ENCODE results near the gene SLC24A1.

The SLC24A1 gene

DNA sequence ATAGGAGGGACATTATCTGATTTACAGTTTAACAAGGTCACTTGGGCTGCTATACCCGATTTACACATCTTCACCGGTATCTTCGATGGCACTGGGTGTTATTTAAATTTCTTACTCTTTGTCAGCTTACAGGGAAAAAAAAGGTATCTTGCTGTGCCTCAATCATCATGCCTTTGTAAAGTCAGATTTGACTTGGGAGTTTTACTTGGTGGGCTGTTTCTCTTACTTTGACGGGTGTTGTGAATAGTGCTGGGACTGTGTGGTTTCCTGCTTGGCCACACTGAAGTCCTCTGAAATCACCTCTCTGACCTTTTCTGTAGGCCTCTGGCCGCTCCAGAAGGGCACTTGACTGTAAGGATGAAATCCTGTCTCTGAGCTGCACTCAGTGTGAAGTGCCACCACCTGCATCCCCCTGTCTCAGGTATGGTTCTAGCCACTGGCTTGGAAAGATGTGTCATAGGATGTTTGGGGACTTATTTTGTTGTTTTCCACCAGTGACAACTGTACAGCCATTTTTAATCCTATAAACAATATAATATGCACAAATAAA, 3.1 kb upstream of the SLC24A1 start:
- in situ Hi-C loops (cut with MboI; ENCODE audit: low sequenced_read_pairs), result no loop called here

DNA sequence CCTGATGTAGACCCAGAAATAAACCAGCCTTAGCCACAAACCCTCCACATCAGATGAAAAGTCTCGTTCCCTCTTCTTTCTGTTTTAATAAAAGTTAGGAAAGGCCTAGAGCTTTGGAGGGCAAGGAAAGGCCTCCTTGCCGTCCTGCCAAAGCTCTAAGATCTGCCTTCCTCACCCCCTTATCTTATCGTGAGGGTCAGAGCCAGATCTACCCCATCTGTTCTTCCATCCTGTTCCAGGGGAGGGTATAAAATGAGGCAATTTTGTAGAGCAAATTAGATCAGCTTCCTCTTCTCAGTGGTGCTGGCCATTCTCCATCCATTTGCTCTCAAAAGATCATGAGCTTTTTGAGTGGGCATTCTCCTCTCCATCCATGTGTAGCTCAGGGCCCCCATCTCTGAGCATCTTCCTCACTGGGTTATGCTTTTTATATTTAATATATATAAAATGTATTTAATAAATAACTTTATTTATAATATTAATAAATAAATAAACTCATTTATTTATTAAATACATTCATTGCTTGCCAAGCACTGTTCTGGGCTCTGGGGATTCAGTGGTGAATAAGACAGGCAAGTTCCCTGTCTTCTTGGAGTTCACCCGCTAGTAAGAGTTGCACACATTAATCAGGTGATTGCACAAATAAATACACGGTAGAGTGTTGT, 2.0 kb upstream of the SLC24A1 start:
- in situ Hi-C loops (cut with MboI; ENCODE audit: low sequenced_read_pairs), result no loop called here

DNA sequence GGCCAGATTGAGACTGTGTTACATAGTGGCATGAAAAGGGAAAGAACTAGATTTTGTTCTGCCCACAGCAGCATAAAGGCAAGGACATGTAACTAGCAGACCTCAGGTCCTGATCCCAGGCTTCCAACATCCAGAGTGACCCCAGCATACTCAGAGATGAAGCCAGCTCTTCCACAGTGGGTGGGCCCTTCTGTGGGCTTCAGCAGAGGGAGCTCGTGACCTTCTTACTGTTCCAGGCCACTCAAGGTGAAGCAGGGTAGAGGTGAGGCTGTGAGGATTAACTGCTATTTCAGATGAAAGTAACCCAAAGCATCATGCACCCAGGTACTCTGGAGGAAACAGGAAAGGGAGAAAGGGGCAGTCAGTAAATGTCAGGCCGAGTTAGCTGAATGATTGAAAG, 905 bp upstream of the SLC24A1 start:
- in situ Hi-C loops (cut with MboI; ENCODE audit: low sequenced_read_pairs), result no loop called here

DNA sequence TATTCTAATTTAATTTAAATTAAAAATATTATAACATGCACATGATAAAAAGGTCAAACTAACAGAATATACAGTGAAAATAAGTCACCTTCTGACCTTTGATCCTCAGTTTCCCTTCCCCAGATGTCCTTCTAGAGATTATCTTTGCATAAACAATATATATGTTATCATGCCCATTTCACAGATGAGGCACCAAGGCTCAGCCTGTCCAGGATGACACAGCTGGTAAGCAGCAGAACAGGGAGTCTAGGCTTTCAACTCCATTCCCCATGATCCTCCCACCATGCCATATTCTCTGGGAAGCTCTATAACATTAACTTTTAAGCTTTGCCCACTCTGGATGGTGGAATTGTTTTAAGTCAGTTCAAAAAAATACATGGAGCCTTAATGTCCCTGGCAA, 1.4 kb downstream of the SLC24A1 start:
- in situ Hi-C loops (cut with MboI; ENCODE audit: low sequenced_read_pairs), result no loop called here

DNA sequence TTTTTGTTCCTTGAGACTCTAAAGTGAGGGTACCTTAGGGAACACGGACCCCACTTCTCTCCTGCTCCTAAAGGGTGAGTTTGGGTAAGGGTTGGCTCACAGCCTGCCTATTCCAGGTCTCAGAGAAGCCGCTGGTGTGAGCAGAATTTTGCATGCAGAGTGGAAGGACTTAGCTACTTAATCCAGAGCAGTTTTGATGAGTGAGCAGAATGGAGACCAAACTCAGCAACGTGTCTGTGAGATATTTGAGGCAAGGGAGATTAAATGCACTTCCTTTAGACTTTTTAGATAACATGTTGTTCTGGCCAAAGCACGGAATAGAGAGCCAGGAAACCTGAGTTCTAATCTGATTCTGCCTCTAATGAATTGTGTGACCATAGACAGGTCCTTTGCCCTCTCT, 5.1 kb downstream of the SLC24A1 start:
- in situ Hi-C loops (cut with MboI; ENCODE audit: low sequenced_read_pairs), result loop anchor here (25.0 kb wide), 1 partner anchor 460 kb away; no protein-coding TSS in a partner anchor

DNA sequence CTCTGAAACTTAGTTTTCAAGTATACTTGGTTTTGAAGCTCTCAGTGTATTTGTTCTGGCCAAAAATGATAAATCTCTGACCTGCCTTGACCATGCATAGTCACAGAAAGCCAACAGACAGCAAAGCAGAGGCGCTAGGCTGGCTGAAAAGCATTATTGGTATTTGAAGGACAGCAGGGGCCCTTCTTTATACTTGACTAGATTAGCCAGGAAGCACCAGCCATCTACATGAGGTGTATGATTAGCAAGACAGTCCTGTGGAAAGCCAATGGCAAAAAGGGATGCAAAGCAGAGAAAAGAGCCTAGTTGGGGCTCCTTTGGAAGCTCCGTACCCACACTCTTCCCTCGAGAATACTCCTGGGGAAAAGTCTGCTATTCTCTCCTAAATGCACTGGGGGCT, 7.8 kb downstream of the SLC24A1 start:
- in situ Hi-C loops (cut with MboI; ENCODE audit: low sequenced_read_pairs), result loop anchor here (25.0 kb wide), 1 partner anchor 458 kb away; no protein-coding TSS in a partner anchor

DNA sequence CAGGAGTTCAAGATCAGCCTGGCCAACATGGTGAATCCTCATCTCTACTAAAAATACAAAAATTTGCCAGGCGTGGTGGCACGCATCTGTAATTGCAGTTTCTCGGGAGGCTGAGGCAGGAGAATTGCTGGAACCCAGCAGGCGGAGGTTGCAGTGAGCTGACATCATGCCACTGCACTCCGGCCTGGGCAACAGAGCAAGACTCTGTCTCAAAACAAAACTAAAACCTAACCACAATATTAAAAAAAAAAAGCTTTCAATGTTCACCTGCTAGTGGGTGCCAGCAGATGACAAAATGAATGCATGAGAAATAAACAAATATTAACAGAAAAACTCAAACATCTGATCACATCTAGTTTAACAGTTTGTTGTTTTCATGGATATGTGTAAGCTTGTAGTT, 9.0 kb downstream of the SLC24A1 start:
- in situ Hi-C loops (cut with MboI; ENCODE audit: low sequenced_read_pairs), result loop anchor here (25.0 kb wide), 1 partner anchor 457 kb away; no protein-coding TSS in a partner anchor

DNA sequence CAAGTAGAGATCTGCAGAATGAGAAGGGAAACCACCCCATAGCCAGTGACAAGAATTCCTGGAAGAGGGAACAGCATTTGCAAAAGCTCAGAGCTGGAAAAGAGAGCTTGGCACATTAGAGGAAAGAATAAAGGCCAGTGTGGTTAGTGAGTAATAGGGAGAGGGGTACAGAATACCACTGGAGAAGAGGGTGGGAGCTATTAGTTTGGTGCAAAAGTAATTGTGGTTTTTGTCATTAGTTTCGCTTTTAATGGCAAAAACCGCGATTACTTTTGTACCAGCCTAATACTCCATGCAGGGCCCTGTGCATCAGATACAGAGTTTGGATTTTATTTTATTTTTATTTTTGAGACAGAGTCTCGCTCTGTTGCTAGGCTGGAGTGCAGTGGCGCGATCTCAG, 9.8 kb downstream of the SLC24A1 start:
- in situ Hi-C loops (cut with MboI; ENCODE audit: low sequenced_read_pairs), result loop anchor here (25.0 kb wide), 1 partner anchor 456 kb away; no protein-coding TSS in a partner anchor

DNA sequence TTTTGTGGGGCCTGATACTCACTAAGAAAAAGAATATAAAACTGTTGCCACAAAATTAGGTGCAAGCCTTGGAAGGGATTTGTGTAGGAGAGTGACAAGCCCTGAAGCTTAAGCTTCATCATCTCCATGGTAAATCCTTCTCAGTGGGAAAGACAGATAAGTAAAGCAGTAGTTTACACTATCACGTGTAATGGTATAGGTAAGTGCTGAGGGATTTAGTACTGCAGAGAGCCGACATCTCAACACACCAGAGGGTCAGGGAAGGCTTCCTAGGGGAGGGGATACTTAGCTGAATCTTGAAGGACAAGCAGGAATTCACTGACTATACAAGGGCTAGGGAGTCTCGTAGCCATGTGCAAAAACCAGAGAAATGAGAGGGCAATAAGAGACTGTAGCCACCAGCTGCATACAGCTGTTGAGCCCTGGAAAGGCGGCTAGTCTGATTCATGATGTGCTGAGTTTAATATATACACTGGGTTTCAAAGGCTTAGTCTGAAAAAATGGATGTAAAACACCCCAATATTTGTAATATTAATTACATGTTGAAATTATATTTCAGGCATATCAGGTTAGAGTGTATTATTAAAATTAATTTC, 11.1 kb downstream of the SLC24A1 start:
- in situ Hi-C loops (cut with MboI; ENCODE audit: low sequenced_read_pairs), result loop anchor here (25.0 kb wide), 1 partner anchor 454 kb away; no protein-coding TSS in a partner anchor

DNA sequence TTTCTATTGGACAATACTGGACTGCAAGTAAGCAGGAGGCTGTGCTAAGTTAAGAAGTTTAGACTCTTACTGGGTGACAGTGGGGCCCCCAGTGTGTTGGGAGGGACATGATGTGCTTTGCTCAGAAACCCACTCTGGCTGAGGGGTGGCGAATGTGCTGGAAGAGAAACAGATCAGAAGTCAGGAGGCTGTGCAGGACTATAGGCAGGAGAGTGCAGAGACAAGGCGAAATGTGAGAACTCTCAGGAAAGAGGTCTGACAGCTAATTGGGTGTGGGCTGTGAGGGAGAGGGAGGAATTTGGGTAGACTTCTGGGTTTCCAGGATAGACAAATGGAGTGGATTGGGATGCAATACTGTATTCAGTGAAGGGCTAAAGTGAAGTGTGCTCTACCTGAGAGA, 12.0 kb downstream of the SLC24A1 start:
- in situ Hi-C loops (cut with MboI; ENCODE audit: low sequenced_read_pairs), result loop anchor here (25.0 kb wide), 1 partner anchor 454 kb away; no protein-coding TSS in a partner anchor

DNA sequence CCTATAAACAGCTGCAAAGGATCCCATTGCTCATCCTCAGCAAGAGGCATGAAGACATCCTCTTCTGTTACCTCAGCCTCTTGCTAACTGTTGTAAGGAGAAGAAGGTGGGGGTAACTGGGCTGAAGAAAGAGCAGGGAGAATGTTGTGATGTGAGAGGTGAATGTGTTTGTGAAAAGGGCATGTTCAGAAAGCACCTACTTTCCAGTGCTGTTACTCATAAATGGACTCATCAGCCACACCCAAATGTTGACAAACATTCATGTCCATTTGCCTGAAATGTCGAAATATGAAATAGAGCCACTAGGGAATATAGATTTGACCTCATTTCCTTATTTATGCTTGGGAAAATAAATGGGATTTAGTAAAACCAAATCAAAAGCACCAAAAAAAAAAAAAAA, 12.6 kb downstream of the SLC24A1 start:
- in situ Hi-C loops (cut with MboI; ENCODE audit: low sequenced_read_pairs), result loop anchor here (25.0 kb wide), 1 partner anchor 453 kb away; no protein-coding TSS in a partner anchor

DNA sequence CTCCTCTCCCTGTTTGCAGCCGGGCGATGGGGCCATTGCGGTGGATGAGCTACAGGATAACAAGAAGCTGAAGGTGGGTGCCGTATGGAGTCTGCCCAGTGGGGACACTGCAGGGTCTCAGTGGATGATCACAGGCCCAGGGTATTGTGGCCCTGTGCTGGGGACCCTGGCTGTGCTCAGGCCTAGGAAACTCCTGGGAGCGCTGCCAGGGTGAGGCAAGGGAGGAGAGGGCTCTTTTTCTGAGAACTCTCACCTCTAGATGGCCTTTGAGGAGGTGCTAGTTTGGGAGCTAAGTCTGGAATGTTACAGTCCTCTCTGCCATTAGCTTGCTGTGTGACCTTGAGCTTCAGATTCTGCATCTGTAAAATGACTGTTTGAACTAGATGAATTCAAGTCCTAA, 16.4 kb downstream of the SLC24A1 start:
- in situ Hi-C loops (cut with MboI; ENCODE audit: low sequenced_read_pairs), result loop anchor here (25.0 kb wide), 1 partner anchor 449 kb away; no protein-coding TSS in a partner anchor

DNA sequence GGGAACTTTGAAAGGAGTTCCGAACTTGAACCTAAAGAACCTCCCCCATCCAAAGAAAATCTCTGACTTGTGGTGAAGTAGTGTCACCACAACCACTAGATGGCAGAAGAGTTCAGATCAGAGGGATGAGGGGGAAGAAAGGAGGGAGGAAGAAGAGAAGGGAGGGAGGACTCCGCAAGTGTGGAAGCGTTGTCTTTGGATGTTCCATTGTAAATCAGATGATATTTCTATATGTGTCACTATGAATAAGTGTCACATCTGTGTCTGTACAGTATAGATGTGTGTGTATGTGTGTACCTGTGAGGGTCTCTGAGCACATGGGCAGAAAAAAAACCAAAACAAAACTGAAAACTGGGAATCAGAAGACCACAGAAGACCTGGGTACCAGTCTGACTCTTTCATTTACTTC, 16.9 kb downstream of the SLC24A1 start:
- in situ Hi-C loops (cut with MboI; ENCODE audit: low sequenced_read_pairs), result loop anchor here (25.0 kb wide), 1 partner anchor 449 kb away; no protein-coding TSS in a partner anchor

DNA sequence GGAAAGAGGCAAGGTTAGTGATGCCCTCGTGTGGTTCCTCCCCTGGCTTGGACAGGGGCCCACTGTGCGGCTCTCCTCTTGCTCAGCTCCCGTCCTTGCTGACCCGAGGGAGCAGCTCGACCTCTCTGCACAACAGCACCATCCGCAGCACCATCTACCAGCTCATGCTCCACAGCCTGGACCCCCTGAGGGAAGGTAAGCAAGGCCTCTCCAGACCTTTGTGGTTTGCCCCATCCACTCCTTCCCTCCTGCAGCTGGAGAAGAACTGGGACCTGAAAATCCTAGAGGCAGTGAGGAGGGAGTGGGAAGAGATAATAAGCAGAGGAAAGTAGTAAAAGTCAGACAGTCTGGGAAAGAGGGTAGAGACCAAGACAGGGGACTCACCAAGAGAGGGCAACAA, 17.8 kb downstream of the SLC24A1 start:
- in situ Hi-C loops (cut with MboI; ENCODE audit: low sequenced_read_pairs), result loop anchor here (25.0 kb wide), 1 partner anchor 448 kb away; no protein-coding TSS in a partner anchor

DNA sequence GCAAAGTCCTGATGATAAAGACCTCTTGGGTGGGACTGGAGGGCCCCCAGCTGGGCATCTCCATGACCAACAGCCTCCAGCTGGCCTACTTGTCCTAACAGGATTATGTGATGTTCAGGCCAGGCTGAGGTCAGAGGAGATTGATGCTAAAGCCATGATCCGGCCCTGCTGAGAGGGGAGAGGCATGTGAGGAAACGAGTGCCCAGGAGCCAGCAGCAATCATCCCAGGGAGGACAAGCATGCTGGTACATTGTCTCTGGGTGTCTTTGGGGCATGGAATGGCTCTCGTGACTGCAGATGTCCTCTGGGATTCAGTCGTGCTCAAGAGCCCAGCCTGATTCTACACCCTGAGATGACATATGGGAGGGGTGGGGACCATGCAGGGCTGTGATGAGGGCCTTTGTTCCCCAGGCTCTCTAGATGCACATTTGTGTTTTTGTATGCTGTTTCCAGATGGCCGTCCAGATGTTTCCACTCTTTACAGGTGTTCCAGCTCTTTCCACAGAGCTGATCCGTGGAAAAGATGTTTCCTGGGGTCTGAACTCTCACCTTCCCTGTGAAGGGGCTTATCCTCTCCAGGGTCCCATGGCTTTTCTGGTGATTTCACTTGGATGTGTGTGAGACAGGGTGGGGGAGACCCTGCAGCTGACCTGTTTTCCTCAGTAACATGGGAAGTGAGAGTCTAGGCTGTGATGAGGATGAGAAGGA, 20.2 kb downstream of the SLC24A1 start:
- in situ Hi-C loops (cut with MboI; ENCODE audit: low sequenced_read_pairs), result loop anchor here (25.0 kb wide), 1 partner anchor 445 kb away; no protein-coding TSS in a partner anchor

DNA sequence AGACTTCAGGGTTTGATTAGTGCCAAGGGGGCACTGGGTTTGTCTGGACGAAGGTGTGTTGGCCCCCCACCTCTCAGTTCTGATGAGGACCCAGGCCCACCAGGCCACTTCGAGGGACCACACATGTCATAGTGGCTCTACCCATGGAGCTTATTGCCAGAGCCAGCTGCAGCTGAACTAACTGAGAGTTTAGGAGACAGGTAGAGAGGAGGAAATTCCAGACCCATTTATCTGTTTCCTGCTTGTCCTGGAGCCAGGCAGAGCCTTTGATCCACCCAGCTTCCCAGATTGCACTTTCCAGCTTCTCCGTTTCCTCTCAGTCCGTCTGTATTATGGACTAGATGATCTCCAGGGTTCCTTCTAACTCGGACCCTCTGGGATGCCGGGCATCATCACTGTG, 20.9 kb downstream of the SLC24A1 start:
- in situ Hi-C loops (cut with MboI; ENCODE audit: low sequenced_read_pairs), result loop anchor here (25.0 kb wide), 1 partner anchor 445 kb away; no protein-coding TSS in a partner anchor

DNA sequence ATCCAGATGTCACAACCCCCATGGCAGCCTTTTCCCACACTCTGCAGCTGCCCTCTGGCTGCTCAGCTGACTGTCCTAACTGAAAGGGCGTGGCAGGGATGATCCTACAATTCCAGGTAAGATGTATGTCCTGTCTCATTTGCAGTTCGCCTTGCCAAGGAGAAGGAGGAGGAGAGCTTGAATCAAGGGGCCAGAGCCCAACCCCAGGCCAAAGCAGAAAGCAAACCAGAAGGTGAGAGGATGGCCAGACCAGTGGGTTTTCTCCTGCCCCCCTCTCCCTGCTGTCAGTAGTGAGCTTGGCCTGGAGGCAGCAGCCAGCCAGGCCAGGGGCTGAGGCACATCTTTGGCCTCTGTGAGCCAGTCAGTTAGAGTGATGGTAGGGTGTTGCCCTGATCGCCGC, 22.5 kb downstream of the SLC24A1 start:
- in situ Hi-C loops (cut with MboI; ENCODE audit: low sequenced_read_pairs), result loop anchor here (25.0 kb wide), 1 partner anchor 443 kb away; no protein-coding TSS in a partner anchor

DNA sequence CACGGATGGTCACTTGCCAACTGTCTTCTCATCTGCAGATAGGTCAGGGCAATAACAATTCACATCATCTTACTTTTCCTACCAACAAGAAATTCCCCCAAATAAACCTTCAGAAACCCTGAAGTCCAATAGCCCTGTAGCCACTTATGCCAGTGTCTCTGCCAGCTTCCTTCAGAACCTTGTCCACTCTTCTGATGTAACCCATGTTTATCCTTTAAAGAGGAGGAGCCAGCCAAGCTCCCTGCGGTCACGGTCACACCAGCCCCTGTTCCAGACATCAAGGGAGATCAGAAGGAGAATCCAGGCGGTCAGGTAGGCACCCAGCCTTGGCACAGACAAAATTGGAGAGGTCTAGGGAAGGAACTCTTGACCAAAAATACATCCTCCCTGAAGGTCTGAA, 23.7 kb downstream of the SLC24A1 start:
- in situ Hi-C loops (cut with MboI; ENCODE audit: low sequenced_read_pairs), result loop anchor here (25.0 kb wide), 1 partner anchor 442 kb away; no protein-coding TSS in a partner anchor

DNA sequence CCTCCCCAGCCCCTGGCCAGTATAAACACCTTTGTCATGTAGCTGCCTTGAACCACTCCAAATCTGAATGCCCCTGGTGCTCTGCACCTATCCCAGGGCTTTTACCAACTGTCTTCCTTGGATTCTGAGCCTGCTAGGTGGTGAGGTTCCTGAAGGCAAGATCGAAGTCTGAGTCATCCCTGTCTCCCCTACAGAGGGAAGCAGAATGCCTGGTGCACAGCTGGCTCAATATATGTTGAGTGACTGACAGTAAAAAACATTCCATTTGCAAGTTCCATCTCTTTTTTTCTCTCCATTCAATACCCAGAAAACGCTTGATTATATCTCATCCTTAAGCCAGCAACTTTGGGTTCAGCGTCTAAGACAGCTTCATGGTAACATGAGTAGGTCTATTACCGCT, 24.7 kb downstream of the SLC24A1 start:
- in situ Hi-C loops (cut with MboI; ENCODE audit: low sequenced_read_pairs), result loop anchor here (25.0 kb wide), 1 partner anchor 441 kb away; no protein-coding TSS in a partner anchor

DNA sequence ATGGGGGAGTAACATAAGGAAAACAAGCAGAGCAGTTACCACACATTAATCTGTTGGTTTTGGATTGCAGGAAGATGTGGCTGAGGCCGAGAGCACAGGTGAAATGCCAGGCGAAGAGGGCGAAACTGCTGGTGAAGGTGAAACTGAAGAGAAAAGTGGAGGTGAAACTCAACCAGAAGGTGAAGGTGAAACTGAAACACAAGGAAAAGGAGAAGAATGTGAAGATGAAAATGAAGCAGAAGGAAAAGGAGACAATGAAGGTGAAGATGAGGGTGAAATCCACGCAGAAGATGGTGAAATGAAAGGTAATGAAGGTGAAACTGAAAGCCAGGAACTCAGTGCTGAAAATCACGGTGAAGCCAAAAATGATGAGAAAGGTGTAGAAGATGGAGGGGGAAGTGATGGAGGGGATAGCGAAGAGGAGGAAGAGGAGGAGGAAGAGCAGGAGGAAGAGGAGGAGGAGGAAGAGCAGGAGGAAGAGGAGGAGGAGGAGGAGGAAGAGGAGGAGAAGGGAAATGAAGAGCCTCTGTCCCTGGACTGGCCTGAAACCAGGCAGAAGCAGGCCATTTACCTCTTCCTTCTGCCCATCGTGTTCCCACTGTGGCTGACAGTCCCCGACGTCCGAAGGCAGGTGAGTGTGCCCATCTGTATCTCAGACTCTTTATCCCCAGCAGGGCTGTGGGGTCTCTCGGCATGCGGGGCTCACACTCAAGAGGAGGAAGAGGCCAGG, 28.7 kb downstream of the SLC24A1 start:
- in situ Hi-C loops (cut with MboI; ENCODE audit: low sequenced_read_pairs), result no loop called here

Measured in HL-60/S4 treated with retinoic acid at 250 ng/mL for 4 days and 3 days (cell line).